ENCODE data around the gene SNAP47.

The SNAP47 gene

DNA sequence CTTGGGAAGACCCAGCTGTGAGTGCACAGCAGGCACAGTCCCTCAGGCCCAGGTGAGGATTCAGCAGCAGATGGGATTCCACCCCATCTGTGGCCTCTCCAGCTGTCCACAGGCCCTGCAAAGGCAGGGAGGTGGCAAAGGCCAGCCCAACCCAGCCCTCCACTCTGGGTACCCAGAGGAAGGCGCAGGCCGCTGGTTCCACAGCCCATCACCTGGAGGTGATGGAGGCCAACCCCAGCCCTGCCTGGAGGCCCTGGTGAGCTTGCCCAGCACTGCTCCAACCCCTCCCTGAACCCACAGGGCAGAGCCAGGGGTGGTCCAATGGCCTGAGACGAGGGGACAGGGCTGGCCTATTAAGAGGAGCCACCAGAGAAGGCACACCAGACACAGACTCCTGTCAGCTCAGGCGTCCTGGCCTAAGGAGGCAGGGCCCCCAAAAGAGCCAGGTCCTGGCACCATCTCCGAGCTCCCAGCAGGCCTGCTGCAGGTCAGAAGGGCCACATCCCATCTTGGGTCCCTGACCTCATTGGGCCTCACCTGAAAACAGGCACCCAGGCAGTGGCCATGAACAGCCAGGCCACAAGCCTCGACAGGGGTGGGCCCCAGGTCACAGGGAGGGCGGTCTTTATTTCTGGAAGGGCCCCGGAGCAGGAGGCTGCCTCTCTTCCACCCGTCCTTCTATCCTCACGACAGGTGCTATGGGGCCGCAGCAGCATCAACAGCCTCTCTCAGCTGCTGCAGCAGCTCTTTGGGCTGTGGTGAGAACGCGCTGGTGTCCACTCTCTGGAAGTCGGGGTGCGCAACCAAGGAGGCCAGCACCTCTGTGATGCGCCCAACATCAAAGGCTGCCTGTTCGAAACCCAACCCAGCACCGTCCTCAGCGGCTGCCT is 3.3 kb upstream of the SNAP47 start:
- DNase-seq (ENCODE audit: low read depth): no peak

DNA sequence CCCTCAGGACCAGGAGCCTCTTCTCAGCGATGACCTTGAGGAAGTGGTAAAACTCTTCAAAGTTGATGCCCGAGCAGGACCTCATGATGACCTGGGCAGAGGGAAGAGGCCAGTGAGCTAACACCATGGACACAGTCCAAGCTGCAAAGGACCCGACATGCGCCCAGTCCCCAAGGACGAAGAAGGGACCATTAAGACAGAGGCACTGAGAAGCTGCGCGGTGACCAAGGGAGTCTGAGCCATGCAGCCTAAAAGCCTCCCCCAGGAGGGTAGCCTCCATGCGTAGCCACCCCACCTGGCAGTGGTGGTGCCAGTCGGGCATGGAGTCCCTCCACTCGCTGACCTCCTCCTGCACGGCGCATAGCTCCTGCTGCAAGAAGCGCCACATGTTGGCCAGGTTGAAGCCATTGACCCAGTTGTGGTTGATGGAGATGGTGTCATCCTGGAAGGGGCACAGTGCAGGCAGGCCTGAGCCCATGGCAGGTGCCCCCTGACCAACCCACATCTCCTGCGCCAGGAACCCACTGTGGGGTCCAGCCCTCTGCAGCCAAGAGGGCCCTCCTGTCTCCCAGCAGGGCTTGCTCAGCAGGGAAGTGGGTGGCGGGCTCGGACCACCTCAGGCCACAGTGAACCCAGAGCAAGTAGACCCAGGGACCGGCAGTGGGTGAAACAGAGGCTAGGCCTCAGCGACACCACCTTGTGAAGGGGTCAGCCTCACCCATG is 2.5 kb upstream of the SNAP47 start:
- no peak for DNase-seq (ENCODE audit: low read depth)

DNA sequence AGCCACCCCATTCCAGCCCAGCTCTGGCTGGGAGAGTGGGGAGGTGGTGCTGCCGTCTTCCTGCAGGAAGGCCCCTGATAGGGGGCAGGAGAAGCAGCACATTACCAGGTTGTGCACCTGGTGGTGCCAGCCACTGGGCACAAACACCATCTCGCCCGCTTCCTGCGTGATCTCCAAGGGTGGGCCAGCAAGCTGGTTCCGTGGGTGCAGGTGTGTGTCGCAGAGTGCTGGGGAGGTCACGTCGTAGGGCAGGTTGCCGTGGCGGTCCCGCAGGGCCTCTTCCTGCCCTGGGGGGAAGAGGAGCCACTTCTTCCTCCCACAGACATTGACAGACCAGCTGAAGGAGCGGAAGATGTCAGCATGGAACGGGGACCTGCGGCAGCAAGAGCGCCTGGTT is 1.9 kb upstream of the SNAP47 start:
- DNase-seq (ENCODE audit: low read depth): no peak

DNA sequence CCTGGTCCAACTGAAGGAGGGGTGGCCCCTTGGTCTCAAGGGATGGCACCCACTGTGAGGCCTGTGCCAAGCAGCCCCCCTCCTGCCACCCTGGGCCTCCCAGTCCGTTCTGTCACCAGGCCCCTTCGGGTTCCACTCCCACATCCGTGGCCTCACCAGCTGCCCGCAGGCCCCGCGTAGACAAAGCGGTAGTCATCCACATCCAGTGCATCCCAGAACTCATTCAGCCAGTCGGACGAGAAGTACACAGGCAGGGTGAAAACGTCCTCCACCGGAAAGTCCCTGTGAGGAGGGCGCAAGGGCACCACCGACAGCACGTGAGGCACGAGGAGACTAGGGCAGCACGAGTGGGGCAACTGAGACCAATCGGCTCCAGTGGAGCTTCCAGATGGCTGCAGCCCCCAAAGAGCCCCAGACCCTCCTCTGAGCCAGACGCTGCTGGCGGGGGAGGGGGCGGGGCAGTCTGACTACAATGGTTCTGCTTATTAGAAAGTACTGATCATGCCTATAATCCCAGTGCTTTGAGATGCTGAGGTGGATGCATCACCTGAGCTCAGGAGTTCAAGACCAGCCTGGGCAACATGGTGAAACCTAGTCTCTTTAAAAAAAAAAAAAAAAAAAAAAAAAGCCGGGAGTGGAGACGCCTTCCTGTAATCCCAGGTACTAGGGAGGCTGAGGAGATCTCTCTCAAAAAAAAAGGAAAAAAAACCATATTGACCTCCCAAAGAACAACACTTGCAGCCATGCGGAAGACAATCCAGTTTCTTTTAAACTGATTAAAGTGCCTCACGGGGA is 1.3 kb upstream of the SNAP47 start:
- no peak for DNase-seq (ENCODE audit: low read depth)

DNA sequence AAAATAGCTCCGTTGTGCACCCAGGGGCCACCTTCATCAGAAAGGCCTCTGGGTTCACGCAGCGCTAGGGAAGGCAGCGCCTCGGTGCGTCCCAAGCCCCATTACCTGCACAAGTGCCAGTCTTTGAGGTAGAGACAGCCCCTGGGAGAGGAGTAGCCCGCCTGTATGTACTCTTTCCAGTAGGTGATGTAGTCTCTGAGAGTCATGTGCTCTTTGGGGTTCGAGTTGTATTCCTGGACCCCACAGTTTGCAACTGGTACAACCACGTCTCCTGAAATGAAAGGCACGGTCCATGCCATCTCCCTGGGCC is 734 bp upstream of the SNAP47 start:
- no peak for DNase-seq (ENCODE audit: low read depth)

DNA sequence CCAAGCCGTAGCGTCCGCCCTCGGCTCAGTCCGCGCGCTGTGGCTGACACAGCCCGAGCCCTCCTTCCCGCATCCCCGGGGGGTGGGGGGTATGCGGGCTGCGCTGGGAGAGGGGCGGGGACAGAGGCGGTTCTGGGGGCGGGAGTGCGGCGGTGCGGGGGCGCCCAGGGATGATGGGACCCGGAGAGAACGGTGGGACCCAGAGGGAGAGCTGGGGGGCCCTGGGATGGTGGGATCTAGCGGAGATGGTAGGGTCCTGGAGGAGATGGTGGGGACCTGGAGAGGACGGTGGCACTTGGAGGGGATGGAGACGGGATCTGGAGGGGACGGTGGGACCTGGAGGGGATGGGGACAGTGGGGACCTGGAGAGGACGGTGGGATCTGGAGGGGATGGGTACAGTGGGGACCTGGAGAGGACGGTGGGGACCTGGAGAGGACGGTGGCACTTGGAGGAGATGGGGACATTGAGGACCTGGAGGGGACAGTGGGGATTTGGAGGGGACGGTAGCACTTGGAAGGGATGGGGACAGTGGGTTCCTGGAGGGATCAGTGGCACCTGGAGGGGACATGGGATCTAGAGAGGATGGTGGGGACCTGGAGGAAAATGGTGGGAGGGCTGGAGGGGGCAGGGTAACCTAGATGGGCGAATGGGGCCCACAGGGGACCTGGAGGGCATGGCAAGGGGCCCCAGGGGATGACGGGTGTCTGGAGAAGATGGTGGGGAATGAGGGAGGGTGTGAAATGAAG is 477 bp downstream of the SNAP47 start:
- no peak for DNase-seq (ENCODE audit: low read depth)

DNA sequence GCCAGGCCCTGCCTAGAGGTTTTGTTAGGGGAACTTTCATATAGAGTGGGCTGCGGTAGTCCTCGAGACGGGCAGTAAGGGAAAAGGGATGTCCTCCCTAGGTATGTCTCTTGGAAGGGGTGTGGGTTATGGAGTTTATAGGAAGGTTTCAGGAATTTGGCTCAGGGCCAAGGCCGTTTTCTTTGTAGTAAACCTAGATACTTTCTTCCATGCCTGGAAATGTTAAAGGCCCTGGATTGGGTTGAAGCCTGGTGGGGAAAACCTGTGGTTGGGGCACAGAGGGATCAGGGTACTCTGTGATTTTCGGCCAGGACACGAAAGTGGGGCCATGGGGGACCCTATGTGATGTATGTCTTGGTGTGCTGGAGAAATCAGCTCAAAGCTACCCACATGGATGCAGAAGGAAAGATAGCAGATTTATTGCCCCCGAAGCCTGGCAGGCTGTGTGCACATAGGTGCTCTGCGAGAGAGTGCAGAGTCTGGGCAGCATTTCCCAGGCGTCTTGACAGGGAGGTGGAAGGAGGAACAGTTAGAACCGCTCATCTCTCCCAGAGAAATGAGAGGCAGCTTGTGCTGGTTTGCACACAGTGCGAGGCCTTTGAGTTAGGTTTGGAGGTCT is 1.7 kb downstream of the SNAP47 start:
- no peak for DNase-seq (ENCODE audit: low read depth)

DNA sequence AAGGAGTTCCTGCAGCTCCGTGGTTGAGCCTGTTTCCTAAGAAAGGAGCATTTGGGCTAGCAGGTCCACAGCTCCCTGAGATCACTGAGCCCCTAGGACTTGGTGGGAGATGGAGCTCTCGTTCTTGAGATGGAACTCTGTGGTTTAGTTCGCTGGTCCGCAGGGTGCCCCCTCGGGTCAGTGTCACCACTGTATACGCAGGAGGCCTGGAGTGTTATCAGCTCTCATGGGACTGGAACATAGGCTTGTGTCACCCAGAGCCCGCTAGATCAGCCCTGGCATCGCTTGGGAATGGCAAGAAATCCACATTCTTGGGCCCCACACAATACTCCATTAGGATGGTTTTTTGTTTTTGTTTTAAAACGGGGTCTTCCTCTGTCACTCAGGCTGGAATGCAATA is 3.6 kb downstream of the SNAP47 start:
- DNase-seq (ENCODE audit: low read depth): no peak

DNA sequence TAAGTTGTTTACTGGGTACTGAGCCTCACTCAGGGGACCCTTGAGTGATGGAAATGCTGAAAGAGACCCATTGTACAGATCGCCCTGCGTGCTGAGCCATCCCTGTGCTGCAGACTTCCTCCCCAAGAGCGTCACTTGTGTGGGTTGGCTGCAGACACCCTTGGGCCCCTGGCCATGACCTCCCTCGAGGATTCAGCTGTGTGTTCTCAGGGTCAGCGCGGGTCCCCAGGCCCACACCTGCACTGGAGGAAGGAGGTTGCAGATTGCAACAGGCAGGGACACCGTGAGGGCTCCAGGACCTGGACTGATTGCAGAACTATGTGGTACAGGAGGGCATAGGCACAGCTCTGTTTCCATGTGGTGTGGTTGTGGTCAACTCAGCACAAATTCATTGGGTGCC is 4.4 kb downstream of the SNAP47 start:
- no peak for DNase-seq (ENCODE audit: low read depth)

DNA sequence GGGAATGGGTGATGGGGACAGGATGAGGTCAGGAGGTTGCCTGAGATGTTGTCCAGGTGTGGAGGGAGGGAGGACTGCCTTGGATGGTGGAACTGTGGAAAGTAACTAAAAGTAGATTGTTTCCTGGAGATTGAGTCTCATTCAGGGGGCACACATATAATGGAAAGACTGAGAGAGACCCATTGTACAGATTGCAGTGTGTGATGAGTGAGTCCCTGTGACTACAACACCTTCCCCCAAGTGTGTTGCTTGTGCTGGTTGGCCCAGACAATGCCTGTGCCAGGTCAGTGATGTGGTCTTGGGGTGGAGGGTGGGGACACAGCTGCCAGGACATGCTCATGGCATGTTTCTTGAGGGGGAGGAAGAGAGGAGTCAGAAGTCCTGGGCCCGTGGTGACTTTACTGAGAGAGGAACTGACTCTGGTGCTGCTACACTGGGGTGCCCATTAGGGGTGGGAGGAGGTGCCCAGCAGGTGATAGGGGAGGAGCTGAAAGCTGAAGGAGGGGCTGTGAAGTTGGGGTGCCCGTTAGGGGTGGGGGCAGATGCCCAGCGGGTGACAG is 5.2 kb downstream of the SNAP47 start:
- no peak for DNase-seq (ENCODE audit: low read depth)

DNA sequence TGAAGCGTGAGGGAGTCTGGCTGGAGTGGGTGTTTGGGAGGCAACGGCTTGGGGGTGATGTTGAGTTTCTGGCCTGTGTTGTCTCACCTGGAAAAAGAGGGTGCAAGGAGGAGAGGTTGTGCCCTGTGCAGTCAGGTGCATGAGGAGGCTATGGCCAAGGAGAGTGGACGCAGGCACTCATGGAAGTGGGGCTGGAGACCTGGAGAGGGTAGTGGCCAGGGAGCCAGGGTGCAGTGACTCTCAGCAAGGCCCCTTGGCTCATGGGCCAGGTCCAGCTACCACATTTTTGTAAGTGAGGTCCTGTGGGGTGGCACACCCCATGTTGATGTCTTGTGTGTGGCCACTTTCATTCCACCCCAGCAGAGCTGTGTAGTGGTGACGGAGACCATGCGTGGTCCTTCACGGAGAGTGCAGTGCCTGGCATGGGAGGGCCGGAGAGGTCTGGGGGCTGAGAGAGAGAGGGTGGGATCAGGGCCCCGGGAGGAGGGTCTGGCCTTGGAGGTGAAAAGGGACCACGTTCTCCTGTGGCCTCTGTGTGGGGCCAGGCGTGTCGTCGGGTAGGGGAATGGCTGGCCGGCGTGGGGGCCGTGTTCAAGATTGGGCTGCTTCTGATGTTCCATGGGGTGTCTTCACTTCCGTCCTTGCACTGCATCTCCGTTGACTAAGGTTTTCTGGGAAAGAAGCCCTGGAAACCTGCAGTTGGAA is 6.1 kb downstream of the SNAP47 start:
- DNase-seq (ENCODE audit: low read depth): no peak

DNA sequence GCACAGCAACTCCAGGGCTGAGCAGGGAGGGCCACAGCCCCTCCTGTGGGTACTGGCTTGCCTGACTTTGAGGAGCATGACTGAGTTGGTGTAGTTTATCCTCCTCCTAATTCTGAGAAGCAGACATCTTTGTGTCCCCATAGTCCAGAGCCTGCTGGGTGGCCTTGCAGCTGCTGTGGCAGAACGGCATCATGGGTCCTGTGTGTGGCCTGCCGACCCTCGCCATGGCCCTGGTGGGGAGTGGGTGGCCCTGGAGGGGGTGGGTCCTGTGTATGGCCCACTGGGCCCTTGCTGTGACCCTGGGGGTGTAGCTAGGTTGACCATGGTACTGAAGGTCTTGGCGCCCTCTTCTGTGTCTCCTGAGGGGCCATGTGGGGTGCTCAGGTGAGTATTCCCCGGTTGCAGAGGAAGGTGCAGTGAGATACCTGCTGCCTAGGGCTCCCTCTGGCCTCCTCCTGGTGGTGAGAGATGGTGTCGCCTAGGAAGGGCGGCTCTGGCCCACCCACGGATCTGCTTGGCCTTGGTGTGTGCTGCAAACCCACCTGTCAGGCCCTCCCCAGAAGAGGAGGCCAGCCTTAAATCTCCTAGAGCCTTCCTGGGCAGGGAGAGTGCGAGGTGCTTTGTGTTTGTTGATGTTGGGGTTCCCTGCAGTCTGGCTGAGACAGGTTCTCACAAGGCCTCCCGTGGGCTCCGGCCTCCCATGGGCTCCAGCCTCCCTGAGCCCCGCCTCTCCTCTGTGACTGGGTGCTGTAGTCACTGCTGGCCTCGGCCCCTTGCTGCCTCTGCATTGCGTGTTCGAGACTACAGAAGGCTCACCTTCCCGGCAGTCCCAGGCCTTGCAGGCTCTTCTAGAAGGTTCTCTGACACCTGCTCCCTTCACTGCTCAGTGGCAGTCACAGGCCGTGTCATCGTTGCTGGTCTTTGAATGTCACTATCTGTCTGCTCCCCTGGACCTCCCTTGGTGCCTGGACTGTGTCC is 7.8 kb downstream of the SNAP47 start:
- no peak for DNase-seq (ENCODE audit: low read depth)

DNA sequence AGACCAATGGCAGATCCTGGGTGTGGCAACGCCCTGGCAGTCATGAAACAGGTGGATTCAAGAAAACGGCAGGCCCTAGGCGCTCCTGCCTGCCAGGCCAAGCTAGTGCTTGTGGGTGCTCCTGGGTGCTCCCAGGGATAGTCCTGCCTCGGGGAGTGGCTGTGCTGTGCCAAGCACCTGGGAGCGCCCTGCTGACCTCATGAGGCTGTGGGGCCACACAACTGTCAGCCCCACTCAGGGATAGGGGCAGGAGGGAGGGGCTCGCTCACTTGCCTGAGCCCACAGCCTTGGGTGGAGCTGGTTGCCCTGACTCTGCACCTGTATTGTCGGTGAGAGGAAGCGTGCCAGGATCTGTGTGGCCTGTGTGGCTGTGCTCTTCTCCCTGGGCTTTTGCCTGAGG is 9.4 kb downstream of the SNAP47 start:
- DNase-seq (ENCODE audit: low read depth): no peak

DNA sequence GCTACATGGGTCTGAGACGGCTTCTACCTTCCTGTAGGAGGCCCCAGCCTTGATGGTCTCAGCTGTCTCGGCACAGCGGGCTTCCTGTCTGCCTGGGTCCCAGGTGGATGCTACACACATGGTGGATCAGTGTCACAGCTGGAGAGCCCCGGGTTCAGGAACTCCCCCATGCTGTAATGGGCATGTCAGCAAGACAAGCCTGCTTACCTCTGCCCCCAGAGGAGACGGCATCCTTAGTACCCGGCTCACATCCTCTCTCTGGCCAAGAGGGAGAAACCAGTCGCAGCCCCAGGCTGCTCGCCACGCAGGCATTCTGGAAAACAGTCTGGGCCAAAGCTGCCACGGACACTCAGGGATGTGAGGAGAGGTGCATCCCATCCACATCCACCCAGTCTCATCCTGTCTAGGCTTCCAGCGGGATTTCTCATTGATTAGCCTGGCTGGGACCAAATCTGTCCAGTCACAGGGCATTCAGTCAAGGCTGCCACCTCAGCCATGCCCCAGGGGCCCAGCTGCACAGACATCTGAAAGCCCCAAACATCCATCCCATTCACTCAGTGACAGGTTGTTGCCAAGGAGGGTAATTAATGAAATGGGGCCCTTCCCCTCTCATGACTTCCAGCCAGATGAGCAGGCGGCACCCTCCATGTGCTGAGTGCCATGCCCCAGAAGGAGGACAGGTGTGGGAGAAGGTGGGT is 10.5 kb downstream of the SNAP47 start:
- DNase-seq (ENCODE audit: low read depth): no peak

DNA sequence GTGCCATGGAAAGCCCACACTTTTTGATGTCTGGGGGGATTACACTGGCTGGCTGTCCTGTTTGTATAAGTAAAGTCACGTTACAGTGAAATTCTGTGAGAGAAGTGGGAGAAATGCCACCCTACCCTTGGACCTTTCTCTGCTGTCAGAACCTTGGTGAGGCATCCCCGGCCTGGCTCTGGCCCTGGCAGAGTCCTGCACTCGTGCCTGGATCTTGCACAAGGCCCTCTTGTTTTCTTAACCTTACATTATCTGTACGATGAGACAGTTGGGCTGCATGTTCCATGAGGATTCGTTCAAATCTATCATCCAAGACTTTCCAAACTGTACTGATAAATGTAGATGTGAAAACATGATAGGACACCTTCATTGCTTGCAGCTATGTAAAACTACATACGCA is 11.4 kb downstream of the SNAP47 start:
- DNase-seq (ENCODE audit: low read depth): no peak

DNA sequence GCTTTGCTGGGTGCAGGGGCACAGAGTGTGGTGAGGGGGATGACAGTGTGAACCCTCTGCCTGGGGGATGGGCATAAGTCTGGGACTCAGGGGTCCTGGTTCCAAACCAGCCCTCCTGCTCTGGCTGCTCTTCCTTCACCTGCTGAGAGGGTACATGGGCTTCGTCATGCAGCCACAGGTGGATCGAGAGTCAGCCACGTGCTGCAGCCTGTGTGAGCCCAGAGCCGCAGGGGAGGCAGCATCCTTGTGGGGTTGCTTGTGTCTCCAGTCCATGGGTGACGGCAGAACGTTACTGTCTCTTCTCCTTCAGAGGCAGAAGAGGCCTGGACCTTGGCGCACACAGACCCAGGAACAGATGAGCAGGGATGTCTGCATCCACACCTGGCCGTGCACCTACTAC is 12.1 kb downstream of the SNAP47 start:
- DNase-seq (ENCODE audit: low read depth): no peak

DNA sequence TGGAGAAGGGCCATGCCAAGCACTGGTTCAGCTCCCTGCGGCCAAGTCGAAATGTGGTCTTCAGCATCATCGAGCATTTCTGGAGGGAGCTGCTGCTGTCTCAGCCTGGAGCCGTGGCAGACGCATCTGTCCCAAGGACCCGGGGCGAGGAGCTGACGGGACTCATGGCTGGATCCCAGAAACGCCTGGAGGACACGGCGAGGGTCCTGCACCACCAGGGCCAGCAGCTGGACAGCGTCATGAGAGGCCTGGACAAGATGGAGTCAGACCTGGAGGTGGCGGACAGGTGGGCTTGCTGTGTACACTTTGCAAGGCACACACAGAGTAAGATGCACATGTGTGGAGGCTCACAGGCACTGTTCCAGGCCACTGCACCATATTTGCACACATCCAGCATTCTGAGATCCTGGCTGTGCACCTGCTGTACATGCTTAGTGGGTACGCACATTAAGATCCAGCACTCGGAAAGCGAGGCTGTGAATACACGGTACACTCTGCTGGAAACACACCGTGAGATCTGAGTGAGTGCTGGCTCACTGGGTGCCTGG is 12.8 kb downstream of the SNAP47 start:
- no peak for DNase-seq (ENCODE audit: low read depth)

DNA sequence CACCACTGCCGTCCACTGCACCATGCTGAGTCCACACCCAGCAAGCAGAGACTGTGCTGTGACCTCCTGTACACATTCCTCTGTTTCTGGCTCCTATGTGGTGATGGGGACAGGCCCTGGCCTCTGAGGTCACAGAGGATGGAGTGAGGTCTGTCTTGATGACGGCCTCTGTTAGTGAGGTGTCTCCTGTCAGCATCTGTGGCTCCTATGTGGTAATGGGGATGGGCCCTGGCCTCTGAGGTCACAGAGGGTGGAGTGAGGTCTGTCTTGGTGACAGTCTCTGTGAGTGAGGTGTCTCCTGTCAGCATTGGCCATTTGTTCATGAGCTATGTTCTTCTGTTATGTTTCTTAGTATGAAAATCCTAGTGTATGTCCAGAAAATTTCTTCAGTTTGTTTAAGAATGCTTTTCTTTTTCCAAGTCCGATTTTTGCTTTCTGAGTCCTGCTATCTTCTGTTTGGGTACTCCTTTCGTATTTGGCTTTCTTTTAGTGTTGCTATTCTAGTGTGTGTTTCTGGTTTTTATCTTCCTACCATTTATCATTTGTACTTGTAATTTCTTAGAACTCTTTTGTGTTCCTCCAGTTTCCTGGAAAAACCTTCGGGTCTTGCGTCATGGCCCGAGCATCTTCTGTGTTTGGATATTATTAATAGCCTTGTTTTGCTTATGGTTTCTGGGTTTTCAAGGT is 13.4 kb downstream of the SNAP47 start:
- DNase-seq (ENCODE audit: low read depth): no peak

All from stimulated activated CD8-positive, alpha-beta memory T cell treated with anti-CD3 and anti-CD28 coated beads, Interleukin-15, amount 100 ng/mL, for 1 hour (primary cell).